GM12873 (cell line): ENCODE results near the gene FGF9.

ENCODE experiments used
- TF ChIP-seq, protein P1 (sequence below): IDR thresholded peaks from 2 replicates; pipeline ENCODE4 v1.5.1; 2012; ENCODE audit warnings: low read depth, mild to moderate bottlenecking, moderate library complexity, low read length, control low read depth; ENCODE audit not compliant: insufficient read depth; ENCODE audit errors: missing control alignments

Gene FGF9

DNA sequence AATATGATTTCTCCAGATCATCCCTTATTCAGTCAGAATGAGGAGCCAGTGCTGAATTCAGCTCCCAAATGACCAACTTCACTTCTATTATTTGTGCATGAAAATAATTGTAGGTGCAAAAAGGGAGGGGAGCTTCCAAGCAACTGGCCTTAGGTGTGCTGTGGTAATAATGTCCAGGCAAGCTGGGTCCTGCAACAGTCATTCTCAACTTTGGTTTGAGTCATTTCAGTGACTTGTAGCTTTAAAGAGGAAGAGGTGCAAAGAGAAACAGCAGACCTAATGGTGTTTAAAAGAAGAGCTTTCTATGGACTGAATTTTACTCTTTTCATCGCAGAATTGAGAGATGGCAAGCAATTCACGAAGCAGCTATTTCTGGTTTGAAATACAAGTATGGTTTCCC lies 29.2 kb upstream of the FGF9 start:
- TF ChIP-seq, protein P1, sequence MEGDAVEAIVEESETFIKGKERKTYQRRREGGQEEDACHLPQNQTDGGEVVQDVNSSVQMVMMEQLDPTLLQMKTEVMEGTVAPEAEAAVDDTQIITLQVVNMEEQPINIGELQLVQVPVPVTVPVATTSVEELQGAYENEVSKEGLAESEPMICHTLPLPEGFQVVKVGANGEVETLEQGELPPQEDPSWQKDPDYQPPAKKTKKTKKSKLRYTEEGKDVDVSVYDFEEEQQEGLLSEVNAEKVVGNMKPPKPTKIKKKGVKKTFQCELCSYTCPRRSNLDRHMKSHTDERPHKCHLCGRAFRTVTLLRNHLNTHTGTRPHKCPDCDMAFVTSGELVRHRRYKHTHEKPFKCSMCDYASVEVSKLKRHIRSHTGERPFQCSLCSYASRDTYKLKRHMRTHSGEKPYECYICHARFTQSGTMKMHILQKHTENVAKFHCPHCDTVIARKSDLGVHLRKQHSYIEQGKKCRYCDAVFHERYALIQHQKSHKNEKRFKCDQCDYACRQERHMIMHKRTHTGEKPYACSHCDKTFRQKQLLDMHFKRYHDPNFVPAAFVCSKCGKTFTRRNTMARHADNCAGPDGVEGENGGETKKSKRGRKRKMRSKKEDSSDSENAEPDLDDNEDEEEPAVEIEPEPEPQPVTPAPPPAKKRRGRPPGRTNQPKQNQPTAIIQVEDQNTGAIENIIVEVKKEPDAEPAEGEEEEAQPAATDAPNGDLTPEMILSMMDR, result no peak

- TF ChIP-seq, protein P1, result no peak
These were observed 13.3 kb upstream of the FGF9 start for GRCh38 chr13:21657538-21657937.

DNA sequence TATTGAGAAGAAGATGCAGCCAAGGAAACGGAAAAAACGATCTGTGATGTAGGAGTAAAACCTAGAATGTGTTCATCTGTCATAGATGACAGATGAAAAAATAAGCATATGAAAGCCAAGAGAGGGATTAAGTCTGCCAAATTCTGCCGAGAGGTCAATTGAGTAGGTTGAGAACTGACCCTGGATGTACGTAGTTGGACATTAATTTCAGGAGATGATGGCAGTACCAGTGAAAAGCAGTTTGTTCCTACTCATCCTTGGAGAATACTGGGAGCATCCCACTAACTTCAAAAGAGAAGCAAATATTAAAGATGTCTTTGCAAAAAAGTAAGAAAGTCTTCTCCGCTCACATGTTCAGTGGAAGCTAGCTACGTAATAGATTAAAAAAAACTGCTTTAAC lies 11.8 kb upstream of the FGF9 start:
- TF ChIP-seq, protein P1, result no peak

DNA sequence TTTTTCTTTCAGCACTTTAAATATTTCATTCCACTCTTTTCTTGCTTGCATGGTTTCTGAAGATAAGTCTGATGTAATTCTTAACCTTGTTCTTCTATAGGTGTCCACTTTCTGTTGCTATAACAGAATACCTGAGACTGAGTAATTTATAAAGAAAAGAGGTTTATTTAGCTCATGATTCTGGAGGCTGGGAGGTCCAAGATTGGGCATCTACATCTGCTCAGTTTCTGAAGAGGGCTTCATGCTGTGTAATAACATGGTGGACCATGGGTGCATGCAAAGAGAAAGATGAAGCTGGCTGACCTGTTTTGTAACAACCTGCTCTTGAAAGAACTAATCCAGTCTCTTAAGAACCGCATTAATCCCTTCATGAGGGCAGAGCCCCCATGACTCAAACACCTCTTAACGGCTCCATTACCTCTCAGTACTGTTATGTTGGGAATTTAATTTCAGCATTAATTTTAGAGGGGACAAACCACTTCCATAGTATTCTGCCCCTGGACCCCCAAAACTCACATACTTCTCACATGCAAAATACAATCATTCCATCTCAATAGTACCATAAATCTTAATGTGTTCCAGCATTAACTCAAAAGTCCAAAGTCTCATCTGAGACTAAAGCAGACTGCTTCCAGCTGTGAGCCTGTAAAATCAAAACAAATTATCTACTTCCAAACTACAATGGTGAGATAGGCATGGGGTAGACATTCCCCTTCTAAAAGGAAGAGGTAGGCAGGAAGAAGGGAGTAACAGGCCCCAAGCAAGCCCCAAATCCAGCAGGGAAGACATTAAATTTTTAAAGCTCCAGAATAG lies 9.6 kb upstream of the FGF9 start:
- TF ChIP-seq, protein P1, result no peak

DNA sequence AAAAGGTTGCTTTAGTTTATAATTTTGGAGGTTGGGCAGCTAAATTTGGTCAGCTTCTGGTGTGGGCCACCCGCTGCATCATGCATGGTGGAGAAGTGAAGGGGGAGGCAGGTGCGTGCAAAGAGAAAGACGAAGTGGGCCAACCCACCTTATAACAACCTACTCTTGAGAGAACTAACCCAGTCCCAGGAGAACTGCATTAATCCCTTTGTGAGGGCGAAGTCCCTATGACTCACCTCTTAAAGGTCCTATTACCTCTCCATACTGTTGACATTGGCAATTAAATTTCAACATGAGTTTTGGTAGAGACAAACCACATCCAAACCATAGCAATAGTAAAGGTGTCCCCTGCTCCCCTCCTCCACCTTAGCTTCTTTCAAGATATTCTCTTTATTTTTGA lies 7.7 kb upstream of the FGF9 start:
- TF ChIP-seq, protein P1, result no peak

DNA sequence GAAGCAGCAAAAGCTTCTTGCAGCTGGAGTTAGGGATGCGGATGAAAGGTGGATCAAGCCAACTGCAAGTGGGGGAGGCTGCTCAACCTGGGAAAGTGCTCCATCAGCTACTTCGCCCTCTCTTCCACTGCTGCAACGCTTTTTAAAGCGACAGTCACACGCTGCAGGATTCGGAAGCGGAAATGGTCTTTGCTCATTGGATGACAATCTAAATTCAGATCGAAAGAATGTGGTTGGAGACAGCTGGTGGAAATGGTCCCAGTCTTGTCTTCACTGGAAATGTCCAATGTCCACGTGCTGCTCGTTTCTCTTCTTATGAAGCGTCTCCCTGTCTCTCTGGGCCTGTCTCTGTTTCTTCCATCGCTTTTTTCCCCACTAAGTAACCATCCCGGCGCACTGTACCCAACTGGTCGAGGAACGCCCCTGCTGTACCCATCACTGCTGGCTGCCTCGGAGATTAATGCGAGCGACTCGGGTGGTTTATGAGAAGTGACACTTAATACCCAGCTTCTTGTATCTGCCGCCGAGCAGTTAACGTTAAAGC lies 2.1 kb upstream of the FGF9 start:
- TF ChIP-seq, protein P1, result no peak

DNA sequence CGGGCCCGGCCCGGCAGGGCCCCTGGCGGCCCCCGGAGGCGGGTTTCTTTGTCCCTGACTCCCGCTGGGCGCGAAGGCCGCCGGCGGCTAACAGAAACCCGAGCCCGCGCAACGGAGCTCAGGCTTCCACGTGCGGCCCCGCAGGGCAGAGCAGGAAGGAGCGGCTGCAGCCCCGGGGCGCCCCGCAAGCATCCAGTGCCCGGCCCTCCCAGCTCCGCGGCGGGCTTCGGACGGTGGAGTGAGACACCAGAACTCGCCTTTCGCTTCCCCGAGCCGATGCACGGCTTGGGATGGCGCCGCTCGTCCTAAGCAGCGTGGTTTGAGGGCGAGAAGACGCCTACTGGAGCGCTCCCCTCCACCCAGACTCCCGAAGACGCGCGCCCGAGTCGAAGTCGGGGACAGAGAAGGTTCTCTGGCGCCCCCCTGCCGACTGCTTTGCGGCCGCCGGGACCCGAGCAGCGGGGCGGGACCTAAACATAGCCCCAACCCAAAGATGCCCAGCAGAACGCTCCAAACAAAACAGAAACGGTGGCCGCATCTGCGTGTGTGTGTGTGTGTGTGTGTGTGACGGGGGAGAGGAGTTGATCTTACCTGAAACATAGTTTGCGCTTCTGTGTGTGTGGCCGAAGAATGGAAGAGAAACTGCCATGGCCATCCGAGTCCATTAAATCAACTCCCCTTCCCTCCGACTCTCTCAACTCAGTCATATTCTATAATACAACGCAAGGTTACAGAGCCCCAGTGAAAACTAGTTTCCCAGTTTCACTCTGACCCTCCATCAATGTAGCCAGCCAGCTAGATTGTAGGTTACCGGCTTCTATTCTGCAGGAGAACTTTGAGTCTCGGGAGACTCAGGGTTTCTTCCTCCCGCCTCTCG lies 629 bp upstream of the FGF9 start:
- TF ChIP-seq, protein P1, result peak; percentile 29
